Keratinocyte (primary cell): ENCODE measurements around the gene OR8K1.

Source experiments
- CTCF ChIP-seq, 3 experiments: IDR thresholded peaks in 1 of 3; conservative IDR thresholded peaks in 1 of 3; optimal IDR thresholded peaks in 1 of 3; 2 replicates in 2 of 3; 3 replicates in 1 of 3; pipeline versions ENCODE3 to v1.5.1; 2011; ENCODE audit warnings: low read length in 3 of 3, mild to moderate bottlenecking in 3 of 3, moderate library complexity in 2 of 3, control low read depth in 1 of 3, inconsistent platforms in 1 of 3; ENCODE audit not compliant: insufficient read depth in 2 of 3; ENCODE audit errors: extremely low read depth in 1 of 3
- EZH2 ChIP-seq: IDR thresholded peaks from one replicate; pipeline ENCODE4 v1.6.1; 2012; ENCODE audit warnings: inconsistent platforms, mild to moderate bottlenecking, low read length, moderate library complexity

- TF ChIP-seq CTCF (optimal IDR thresholded peaks at IDR 0.05 in 1 of 3, IDR thresholded peaks at IDR 0.05 in 1 of 3, conservative IDR thresholded peaks at IDR 0.05 in 1 of 3; ENCODE audit: extremely low read depth in 1 of 3, insufficient read depth in 2 of 3, low read length in 3 of 3) (no peak), EZH2 (no peak)
These were observed 34.3 kb downstream of the OR8K1 start for GRCh38 chr11:56380120-56380519.
